PC-3 (cell line): ENCODE measurements around the gene FSTL5. TPM values are rescaled to one million over a fixed set of nuclear protein-coding genes. Genes with fewer than 3 reads are reported as not detected.

ENCODE experiments used
- ATAC-seq: fragments of 200-7000 bp; cut with Tn5 transposase; 2 replicates; pipeline ENCODE4 v1.9.1; 2020; ENCODE audit warnings: mild to moderate bottlenecking, moderate library complexity
- BruUV-seq: library from RNA; stranded (reverse); fragments of 400-500 nt; replicated peaks from 2 replicates; lab custom pipeline; 2021; lab: Mats Ljungman, UMichigan
- CTCF ChIA-PET: fragments of 300-600 bp; sonication (Branson Sonifier 250); formaldehyde crosslinking; loops from one replicate; lab custom pipeline; 2022; ENCODE audit warnings: antibody characterized with exemption; lab: Charles Lee
- POLR2A ChIA-PET: fragments of 300-600 bp; sonication (Branson Sonifier 250); formaldehyde crosslinking; loops from one replicate; lab custom pipeline; 2022; ENCODE audit warnings: antibody characterized with exemption; ENCODE audit not compliant: unreplicated experiment; lab: Charles Lee
- DNase-seq: peaks from one replicate; pipeline ENCODE4 v3.0.0-alpha.2; 2015
- H2AFZ ChIP-seq: fragments of 300-600 bp; sonication (generic); 2 replicates; pipeline ENCODE4 v1.6.0; 2016; ENCODE audit warnings: antibody characterized with exemption, low read length
- H3F3A ChIP-seq: fragments of 300-600 bp; sonication (generic); one replicate; pipeline ENCODE4 v1.6.0; 2017; ENCODE audit warnings: antibody characterized with exemption, low read length, control low read depth, mild to moderate bottlenecking; ENCODE audit not compliant: unreplicated experiment
- H3K27ac ChIP-seq: fragments of 300-600 bp; sonication (generic); 2 replicates; pipeline ENCODE4 v1.5.1; 2016; ENCODE audit warnings: mild to moderate bottlenecking, low read length
- H3K27me3 ChIP-seq: fragments of 300-600 bp; sonication (generic); 2 replicates; pipeline ENCODE4 v1.6.1; 2016; ENCODE audit warnings: low read length, mixed read lengths
- H3K36me3 ChIP-seq: fragments of 300-600 bp; sonication (generic); 2 replicates; pipeline ENCODE4 v1.6.1; 2016; ENCODE audit warnings: low read depth, mixed run types, low read length, mixed read lengths
- H3K4me1 ChIP-seq: fragments of 300-600 bp; sonication (generic); 2 replicates; pipeline ENCODE4 v1.5.1; 2016; ENCODE audit warnings: low read length; ENCODE audit not compliant: insufficient read depth
- H3K4me2 ChIP-seq: fragments of 300-600 bp; sonication (generic); 2 replicates; pipeline ENCODE4 v1.6.0; 2016; ENCODE audit warnings: low read length
- H3K4me3 ChIP-seq: fragments of 300-600 bp; sonication (generic); 2 replicates; pipeline ENCODE4 v1.5.1; 2016; ENCODE audit warnings: mild to moderate bottlenecking, low read length, mixed read lengths
- H3K79me2 ChIP-seq: fragments of 300-600 bp; sonication (generic); 2 replicates; pipeline ENCODE4 v1.6.1; 2017; ENCODE audit warnings: low read length, mixed read lengths
- H3K9ac ChIP-seq: fragments of 300-600 bp; sonication (generic); 2 replicates; pipeline ENCODE4 v1.6.0; 2016; ENCODE audit warnings: mild to moderate bottlenecking, low read length
- H3K9me2 ChIP-seq: fragments of 300-600 bp; sonication (generic); replicated peaks from 2 replicates; pipeline ENCODE4 v1.6.1; 2016; ENCODE audit warnings: mixed run types, low read length, mixed read lengths
- H3K9me3 ChIP-seq: fragments of 300-600 bp; sonication (generic); 2 replicates; pipeline ENCODE4 v1.6.1; 2016; ENCODE audit warnings: low read length, mixed read lengths
- H4K20me1 ChIP-seq: fragments of 300-600 bp; sonication (generic); 2 replicates; pipeline ENCODE4 v1.6.1; 2016; ENCODE audit warnings: low read length, mixed read lengths
- CTCF ChIP-seq: fragments of 300-600 bp; sonication (generic); conservative IDR thresholded peaks from 2 replicates; pipeline ENCODE4 v1.5.1; 2017; ENCODE audit warnings: antibody characterized with exemption, low read depth, mild to moderate bottlenecking, low read length
- EZH2 ChIP-seq: fragments of 300-600 bp; sonication (generic); IDR thresholded peaks from one replicate; pipeline ENCODE4 v1.6.1; 2017; ENCODE audit warnings: antibody characterized with exemption, mild to moderate bottlenecking, low read length; ENCODE audit not compliant: unreplicated experiment
- EZH2phosphoT487 ChIP-seq: fragments of 300-600 bp; sonication (generic); IDR thresholded peaks from 2 replicates; pipeline ENCODE4 v1.6.1; 2018; ENCODE audit warnings: mild to moderate bottlenecking, antibody characterized with exemption, low read length, borderline replicate concordance
- intact Hi-C: fragments of 100-400 bp; cut with micrococcal nuclease; formaldehyde crosslinking; loops from 2 replicates; pipeline ENCODE4 v1.9.0; 2023
- total RNA-seq: library from RNA; depleted of rRNA; stranded (reverse); fragments of >200 nt; gene quantifications from 2 replicates; pipeline ENCODE4 v1.2.3, GENCODE V29; 2014

FSTL5 gene
- total RNA-seq, 1 experiment from 2014 or later, result not detected

- ChIA-PET POLR2A (no interaction called here), CTCF (no interaction called here)
- Histone ChIP-seq H3K27ac (no peak overlapping the region), H3F3A (no peaks in the 10 kb centered on the region), H3K9me3 (no peaks in the 10 kb centered on the region), H4K20me1 (no peaks in the 10 kb centered on the region), H3K9ac (no peak overlapping the region), H2AFZ (no peak overlapping the region), H3K4me3 (no peak overlapping the region), H3K36me3 (no peaks in the 10 kb centered on the region), H3K27me3 (no peaks in the 10 kb centered on the region), H3K9me2 (no peaks in the 10 kb centered on the region), H3K4me1 (no peaks in the 10 kb centered on the region), H3K79me2 (no peaks in the 10 kb centered on the region), H3K4me2 (no peak overlapping the region)
- BruUV-seq, result no TSS peak
- ATAC-seq, result no peak
- DNase-seq, result no peak
- no peak for TF ChIP-seq EZH2phosphoT487
- TF ChIP-seq CTCF, result no peak
- no peak for TF ChIP-seq EZH2
- intact Hi-C loops, result no loop called here
Measured at GRCh38 chr4:162201673-162202072, 37.9 kb upstream of the FSTL5 start.

- TF ChIP-seq CTCF, result no peak
- no peaks in the 10 kb centered on the region for H3K79me2 ChIP-seq
- CTCF ChIA-PET, result no interaction called here
- H3K27me3 ChIP-seq, result no peaks in the 10 kb centered on the region
- H3K27ac ChIP-seq, result no peak overlapping the region
- ATAC-seq, result no peak
- no peaks in the 10 kb centered on the region for H3K36me3 ChIP-seq
- POLR2A ChIA-PET, result no interaction called here
- no peak overlapping the region for H3K4me3 ChIP-seq
- H3K4me1 ChIP-seq, result no peaks in the 10 kb centered on the region
- BruUV-seq, result no TSS peak
- DNase-seq, result no peak
- intact Hi-C loops, result no loop called here
- H2AFZ ChIP-seq, result no peak overlapping the region
- no peak overlapping the region for H3K4me2 ChIP-seq
- H3F3A ChIP-seq, result no peaks in the 10 kb centered on the region
- no peaks in the 10 kb centered on the region for H4K20me1 ChIP-seq
- H3K9me3 ChIP-seq, result no peaks in the 10 kb centered on the region
- no peak overlapping the region for H3K9ac ChIP-seq
- no peaks in the 10 kb centered on the region for H3K9me2 ChIP-seq
Measured at GRCh38 chr4:162170509-162170908, 6.7 kb upstream of the FSTL5 start.

GRCh38 chr4:162164906-162165510 lies 1.2 kb upstream of the FSTL5 start:
- BruUV-seq, result no TSS peak
- H3K4me2 ChIP-seq, result peak overlapping the region; percentile 80
- H3K9me2 ChIP-seq, result no peaks in the 10 kb centered on the region
- H3K27ac ChIP-seq, result no peak overlapping the region
- H3K4me3 ChIP-seq, result 0 out of 2 replicates have a peak overlapping the region, but pooled peaks have one; percentile 63
- H3K4me1 ChIP-seq, result 0 out of 2 replicates have a peak, but pooled peaks cover 6% of the 10 kb centered on the region
- H2AFZ ChIP-seq, result no peak overlapping the region
- H3F3A ChIP-seq, result no peaks in the 10 kb centered on the region
- H3K27me3 ChIP-seq, result no peaks in the 10 kb centered on the region
- TF ChIP-seq EZH2phosphoT487 (no peak), CTCF (no peak), EZH2 (no peak)
- no peaks in the 10 kb centered on the region for H4K20me1 ChIP-seq
- H3K36me3 ChIP-seq, result no peaks in the 10 kb centered on the region
- no peak overlapping the region for H3K9ac ChIP-seq
- CTCF ChIA-PET, result no interaction called here
- POLR2A ChIA-PET, result no interaction called here
- intact Hi-C loops, result loop anchor here (2.0 to 10.0 kb wide), 4 partner anchors 298 to 910 kb away; no protein-coding TSS in a partner anchor
- peak; percentile 56 for ATAC-seq
- DNase-seq, result peak; percentile 18
- H3K79me2 ChIP-seq, result no peaks in the 10 kb centered on the region
- no peaks in the 10 kb centered on the region for H3K9me3 ChIP-seq
